Measurements from ENCODE around the gene MMEL1. TPM values are rescaled to one million over a fixed set of nuclear protein-coding genes. Genes with fewer than 3 reads are reported as not detected.

Gene MMEL1
- total and polyA plus RNA-seq, 2 donors: 2.6 to 4.2 TPM

DNA sequence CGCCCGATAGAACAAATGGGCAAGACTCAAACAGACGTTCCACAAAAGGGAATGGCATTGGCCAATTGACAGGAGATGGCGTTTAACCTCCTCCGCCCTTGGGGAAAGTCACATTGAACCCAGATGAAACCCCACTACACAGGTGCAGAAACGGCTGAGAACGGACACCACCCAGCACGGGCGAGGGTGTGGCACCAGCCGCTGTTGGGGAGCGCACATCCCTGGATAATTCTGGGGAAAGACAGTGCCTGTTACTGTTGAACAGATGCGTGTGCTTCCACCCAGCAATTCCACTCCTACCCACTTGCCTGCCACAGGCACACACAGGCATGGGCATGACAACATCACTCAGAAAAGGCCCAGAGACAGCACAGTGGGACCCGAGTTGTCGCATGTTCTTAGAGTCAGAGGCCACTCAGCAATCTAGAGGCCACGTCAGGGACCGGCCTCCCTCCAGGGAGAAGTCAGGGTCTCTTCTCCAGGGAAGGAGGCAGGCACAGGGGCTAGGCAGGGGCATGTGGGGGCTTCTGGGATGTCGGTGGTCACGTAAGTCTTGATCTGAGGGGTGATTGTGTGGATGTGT lies 31.0 kb downstream of the MMEL1 start:
- 81% methylated on average over 18 of the region's 18 CpGs for WGBS
- Histone ChIP-seq H3K4me1 (ENCODE audit: insufficient read depth) (no peaks in the 10 kb centered on the region), H3K4me3 (ENCODE audit: low read depth, low read length) (no peak overlapping the region), H3K27ac (ENCODE audit: low read depth) (no peak overlapping the region), H3K36me3 (ENCODE audit: insufficient read depth) (no peaks in the 10 kb centered on the region)
- DNase-seq (ENCODE audit: extremely low spot score): no peak

DNA sequence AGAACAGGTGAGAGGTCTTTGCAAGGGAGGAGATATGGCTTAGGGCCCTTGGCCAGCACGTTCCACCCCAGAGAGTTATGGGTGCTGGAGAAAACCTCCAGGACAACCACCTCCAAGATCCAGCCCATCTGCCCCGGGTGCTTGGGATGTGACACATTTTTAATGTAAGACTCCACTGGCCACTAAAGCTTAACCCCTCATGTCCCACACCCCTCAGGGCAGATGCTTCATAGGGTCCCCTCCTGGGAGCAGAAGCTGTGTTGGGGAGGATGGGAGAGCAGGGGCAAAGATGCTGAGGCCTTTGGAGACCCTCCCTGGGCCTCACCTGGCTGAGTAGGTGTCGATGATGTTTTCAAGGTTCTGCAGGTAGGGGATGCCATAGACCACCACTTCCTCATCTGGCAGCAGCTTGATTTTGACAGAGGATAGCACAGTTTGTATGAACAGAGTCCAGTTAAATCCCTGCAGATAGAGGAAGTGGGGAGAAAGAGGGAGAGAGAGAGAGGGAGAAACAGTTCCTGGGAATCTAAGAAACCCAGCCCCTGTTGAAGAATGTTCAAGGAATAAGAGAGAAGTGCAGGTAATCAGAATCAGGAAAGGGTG lies 34.4 kb downstream of the MMEL1 start:
- H3K27ac ChIP-seq (ENCODE audit: low read depth): no peak overlapping the region
- no peak overlapping the region for H3K4me3 ChIP-seq (ENCODE audit: low read depth, low read length)
- H3K36me3 ChIP-seq (ENCODE audit: insufficient read depth): no peaks in the 10 kb centered on the region
- no peaks in the 10 kb centered on the region for H3K4me1 ChIP-seq (ENCODE audit: insufficient read depth)
- DNase-seq (ENCODE audit: extremely low spot score): no peak
- 66% methylated on average over 3 of the region's 3 CpGs for WGBS

DNA sequence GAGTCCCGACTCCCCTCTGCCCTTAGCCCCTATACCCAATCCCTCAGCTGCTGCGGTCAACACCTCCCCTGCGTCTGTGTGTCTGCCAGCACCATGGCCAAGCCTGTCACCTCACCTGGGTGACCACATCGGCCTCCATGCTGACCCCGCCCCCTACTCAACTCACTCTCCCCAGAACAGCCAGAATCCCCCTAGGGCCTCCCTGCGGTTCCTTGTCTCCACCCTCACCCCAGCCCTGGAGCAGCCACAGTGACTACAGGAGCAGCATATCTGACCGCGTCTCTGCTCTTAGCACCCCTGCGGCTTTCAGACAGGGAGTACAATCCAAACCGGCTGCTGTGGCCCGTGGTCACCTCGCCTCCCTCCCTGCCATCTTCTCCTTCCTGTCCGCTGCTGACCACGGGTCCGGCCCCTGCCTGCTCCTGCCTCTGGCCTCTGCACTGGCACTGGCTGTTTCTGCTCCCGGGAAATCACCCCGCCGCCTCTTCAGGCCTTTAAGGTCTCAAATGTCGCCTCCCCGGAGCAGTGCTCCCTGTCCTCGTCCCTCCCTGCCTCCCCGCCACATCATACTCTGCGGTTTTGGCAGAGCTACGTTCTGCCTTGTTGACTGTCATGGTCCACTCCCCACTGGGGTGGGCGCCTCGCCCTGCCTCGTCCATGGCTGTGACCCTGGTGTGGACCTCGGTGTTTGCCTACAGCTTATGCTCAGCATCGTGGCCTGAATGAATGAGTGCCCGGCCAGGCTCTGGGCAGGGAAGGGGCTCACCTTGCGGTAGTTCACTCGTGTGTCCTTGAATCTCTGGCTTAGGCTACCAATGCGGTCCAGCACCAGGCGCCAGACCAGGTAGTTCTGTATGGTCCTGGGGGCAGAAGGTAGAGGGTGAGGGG lies 35.1 kb downstream of the MMEL1 start:
- no peak for DNase-seq (ENCODE audit: extremely low spot score)
- Histone ChIP-seq H3K4me1 (ENCODE audit: insufficient read depth) (no peaks in the 10 kb centered on the region), H3K27ac (ENCODE audit: low read depth) (no peak overlapping the region), H3K36me3 (ENCODE audit: insufficient read depth) (no peaks in the 10 kb centered on the region), H3K4me3 (ENCODE audit: low read depth, low read length) (no peak overlapping the region)
- 74% methylated on average over 34 of the region's 34 CpGs for whole genome bisulfite sequencing

DNA sequence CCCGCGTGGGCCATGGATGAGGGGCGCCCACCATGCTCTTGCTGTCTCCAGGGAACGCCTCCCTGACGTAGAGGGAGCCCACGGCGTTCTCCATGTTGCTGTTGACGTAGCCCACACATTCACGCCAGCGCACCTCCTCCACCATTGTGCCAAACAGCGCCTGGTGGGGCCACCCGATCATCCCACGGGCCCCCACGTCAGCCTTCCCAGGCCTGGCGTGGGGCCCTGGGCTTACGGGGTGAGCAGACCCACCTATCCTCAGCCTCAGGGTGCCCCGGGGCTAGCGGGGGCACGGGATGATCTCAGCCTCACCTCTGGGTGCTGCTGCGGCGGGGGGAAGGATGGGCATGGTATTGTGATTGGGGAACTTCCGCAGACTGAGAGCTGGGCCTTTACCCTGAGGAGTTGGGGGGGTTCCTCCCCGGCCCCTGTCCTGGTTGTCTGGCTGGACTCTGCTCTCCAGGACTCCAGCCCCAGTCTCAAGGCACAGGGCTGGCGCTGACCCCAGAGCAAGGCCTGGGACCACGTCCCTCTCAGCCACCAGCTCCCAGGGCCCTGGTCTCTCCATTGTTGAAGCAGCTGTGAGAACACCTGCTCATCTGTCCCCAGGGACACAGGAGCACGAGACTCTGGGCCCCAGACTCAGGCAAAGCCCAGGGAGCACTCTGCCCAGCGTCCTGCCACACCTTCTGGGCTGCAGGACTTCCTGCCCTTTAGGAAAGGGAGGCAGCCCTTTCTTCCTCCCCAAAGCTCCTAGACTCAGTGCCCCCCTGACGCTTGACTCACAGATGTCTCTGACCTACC lies 36.1 kb downstream of the MMEL1 start:
- H3K4me3 ChIP-seq (ENCODE audit: low read depth, low read length): no peak overlapping the region
- no peak overlapping the region for H3K27ac ChIP-seq (ENCODE audit: low read depth)
- 88% methylated on average over 28 of the region's 28 CpGs for WGBS
- no peaks in the 10 kb centered on the region for H3K36me3 ChIP-seq (ENCODE audit: insufficient read depth)
- no peak for DNase-seq (ENCODE audit: extremely low spot score)
- no peaks in the 10 kb centered on the region for H3K4me1 ChIP-seq (ENCODE audit: insufficient read depth)

DNA sequence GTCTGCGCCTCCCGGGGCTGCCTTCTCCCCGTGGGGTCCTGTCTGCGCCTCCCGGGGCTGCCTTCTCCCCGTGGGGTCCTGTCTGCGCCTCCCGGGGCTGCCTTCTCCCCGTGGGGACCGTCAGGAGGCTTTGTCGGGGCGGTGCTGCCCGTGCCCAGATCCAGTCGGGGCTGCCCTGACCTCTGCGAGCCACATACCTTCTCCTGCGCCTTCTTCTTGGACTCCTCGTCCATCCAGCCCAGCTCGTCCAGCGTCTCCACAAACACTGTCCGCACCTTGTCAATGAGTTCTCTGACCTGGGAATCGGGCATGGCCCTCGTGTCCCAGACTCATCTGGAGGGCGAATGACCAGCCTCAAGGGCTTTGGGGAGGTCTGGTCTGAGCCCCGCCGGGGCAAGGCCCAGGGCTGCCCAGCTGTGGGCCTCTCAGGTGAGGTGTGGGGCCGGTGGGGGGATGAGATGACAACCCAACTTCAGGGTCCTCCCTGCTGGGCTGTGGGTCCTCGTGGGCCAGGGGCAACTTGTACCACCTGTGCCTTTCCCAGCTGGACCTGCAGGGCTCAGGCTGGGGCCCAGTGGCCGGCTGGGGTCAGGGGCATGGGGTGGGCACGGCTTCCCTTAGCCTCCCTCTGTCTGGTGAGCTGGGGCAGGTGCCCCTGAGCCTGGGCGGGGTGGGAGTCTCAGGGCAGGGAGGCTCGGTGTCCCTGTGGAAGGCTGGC lies 36.8 kb downstream of the MMEL1 start:
- no peak for DNase-seq (ENCODE audit: extremely low spot score)
- no peaks in the 10 kb centered on the region for H3K36me3 ChIP-seq (ENCODE audit: insufficient read depth)
- no peaks in the 10 kb centered on the region for H3K4me1 ChIP-seq (ENCODE audit: insufficient read depth)
- H3K4me3 ChIP-seq (ENCODE audit: low read depth, low read length): no peak overlapping the region
- no peak overlapping the region for H3K27ac ChIP-seq (ENCODE audit: low read depth)
- WGBS: 84% methylated on average over 31 of the region's 31 CpGs

DNA sequence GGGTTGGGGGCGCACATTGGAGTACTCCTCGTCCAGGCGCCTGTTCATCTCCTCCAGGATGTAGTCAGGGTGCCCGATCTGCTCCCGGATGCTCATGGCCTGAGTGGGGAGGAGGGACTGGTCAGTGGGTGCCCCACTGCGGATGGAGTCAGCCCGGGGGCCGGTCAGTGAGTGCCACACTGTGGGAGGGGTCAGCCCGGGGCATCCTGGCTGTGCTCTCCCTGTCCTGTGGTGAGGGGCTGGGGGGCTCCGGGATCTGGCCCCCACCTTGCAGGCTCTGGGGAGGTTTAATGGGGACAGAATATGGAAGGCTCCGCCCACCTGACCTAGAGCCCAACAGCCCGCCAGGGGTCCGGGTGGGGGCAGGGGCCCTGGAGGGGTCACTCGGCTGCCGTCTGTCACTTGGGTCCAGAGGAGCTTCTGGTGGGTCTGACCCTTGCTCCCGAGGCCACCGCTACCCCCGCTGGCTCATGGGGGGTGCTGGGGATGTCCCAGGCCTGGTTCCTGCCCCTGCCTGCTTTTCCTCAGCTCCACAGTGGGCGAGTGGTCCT lies 37.5 kb downstream of the MMEL1 start:
- Histone ChIP-seq H3K27ac (ENCODE audit: low read depth) (no peak overlapping the region), H3K4me1 (ENCODE audit: insufficient read depth) (no peaks in the 10 kb centered on the region), H3K36me3 (ENCODE audit: insufficient read depth) (no peaks in the 10 kb centered on the region), H3K4me3 (ENCODE audit: low read depth, low read length) (no peak overlapping the region)
- WGBS: 72% methylated on average over 19 of the region's 19 CpGs
- DNase-seq (ENCODE audit: extremely low spot score): no peak

DNA sequence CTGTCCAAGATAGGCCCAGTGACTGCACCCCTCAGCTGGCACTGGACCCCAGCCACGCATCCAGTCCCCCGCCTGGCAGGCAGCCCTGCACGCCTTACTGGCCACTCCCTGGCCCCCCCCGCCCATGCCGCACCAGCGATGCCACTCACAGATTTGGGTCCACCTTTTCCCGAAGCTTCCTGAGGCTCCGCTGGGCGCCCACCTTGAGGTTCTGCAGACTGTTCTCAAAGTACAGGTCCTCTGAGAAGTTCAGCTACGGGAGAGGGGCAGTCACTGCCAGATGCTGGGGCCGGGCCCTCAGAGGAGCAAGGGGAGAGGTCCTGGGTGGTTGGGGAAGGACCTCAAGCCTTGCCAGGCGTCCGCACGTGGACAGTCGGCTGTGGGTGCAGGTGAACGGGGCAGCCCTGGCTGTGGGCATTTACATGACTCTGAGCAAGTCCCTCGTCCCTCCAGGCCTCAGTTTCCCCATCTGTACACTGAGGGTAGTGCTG lies 38.1 kb downstream of the MMEL1 start:
- Histone ChIP-seq H3K27ac (ENCODE audit: low read depth) (no peak overlapping the region), H3K4me3 (ENCODE audit: low read depth, low read length) (no peak overlapping the region), H3K36me3 (ENCODE audit: insufficient read depth) (no peaks in the 10 kb centered on the region), H3K4me1 (ENCODE audit: insufficient read depth) (no peaks in the 10 kb centered on the region)
- no peak for DNase-seq (ENCODE audit: extremely low spot score)
- 93% methylated on average over 17 of the region's 17 CpGs for WGBS

DNA sequence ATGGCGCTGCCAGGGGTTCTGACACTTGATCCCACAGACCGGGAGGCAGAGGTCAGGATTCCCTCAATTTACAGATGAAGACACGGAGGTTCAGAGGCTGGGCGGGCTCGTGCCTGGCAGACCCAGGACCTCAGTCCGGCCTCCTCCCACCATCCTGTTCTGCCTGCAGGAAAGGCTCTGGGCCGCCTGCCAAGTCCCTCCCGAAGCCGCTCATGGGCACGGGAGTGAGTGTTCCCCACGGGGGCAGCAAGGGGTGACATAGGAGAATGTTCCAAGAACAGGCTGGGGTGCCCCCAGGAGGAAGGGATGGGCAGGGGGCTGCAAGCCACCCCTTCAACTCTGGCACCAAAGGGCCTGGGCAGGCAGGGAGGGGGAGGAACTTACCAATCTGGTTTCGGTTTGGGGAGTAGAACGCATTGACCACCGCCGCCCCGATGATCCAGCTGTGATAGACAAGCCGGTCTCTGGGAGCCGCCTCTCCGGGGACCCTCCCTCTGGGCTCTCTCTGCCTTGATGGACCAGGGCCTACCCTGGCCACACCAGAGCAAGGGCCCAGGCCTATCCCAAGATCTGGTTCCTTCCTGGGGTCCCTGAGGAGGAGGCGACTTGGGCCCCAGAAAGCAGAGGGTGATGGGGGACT lies 38.7 kb downstream of the MMEL1 start:
- no peak for DNase-seq (ENCODE audit: extremely low spot score)
- WGBS: 40% methylated on average over 20 of the region's 20 CpGs
- no peak overlapping the region for H3K4me3 ChIP-seq (ENCODE audit: low read depth, low read length)

DNA sequence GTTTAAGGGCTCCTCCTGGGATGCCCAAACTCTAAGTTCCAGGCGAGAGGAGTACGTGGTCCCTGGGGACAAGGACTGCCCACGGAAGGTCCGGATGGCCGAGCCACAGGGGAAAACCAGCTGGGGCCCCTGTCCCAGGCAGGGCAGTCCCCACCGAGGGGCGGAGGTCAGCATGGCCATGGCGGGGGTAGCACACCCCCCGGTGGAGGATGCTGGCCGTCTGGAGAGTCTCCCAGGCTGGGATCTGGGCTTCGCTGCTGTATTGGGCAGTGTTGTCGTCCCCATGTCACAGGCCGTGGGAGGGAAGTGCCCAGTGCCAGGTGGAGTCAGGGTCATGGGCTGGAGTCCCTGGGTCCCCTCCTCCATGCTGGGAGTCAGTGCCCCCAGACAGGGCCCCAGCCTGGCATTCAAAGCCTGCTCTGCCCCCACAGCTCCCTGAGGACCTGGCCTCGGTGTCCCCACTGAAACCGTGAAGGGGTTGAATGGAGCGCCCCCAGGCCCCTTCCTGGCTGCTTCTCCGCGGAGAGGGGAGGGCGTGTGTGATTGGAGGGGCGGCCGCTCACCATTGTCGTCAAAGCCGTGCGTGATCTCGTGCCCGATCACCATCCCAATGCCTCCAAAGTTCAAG lies 39.5 kb downstream of the MMEL1 start:
- Histone ChIP-seq H3K4me3 (ENCODE audit: low read depth, low read length) (no peak overlapping the region), H3K27ac (ENCODE audit: low read depth) (no peak overlapping the region), H3K4me1 (ENCODE audit: insufficient read depth) (no peaks in the 10 kb centered on the region), H3K36me3 (ENCODE audit: insufficient read depth) (no peaks in the 10 kb centered on the region)
- 69% methylated on average over 26 of the region's 26 CpGs for WGBS
- DNase-seq (ENCODE audit: extremely low spot score): no peak

More for the DNA sequence above, 38.7 kb downstream of the MMEL1 start:
- Histone ChIP-seq H3K4me1 (ENCODE audit: insufficient read depth) (no peaks in the 10 kb centered on the region), H3K36me3 (ENCODE audit: insufficient read depth) (no peaks in the 10 kb centered on the region), H3K27ac (ENCODE audit: low read depth) (no peak overlapping the region)

DNA sequence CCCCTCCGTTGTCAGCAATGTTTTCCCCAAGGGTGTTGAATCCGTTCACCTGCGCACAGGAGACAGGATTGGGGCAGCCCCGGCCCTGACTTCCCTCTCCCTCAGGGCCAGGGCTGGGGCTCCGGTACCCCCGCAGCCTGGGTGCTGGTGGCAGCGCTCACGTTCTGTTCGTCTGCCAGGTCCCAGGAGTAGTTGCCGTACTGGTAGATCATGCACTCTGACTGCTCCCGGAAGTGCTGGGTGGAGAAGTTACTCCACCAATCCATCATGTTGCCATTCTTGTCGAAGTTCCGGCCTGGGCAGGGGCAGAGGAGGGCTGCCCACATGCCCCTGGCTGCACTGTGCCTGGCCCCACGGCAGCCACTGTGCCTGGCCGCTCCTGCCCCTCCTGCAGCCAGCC lies 40.1 kb downstream of the MMEL1 start:
- H3K27ac ChIP-seq (ENCODE audit: low read depth): no peak overlapping the region
- H3K4me3 ChIP-seq (ENCODE audit: low read depth, low read length): no peak overlapping the region
- no peaks in the 10 kb centered on the region for H3K4me1 ChIP-seq (ENCODE audit: insufficient read depth)
- no peaks in the 10 kb centered on the region for H3K36me3 ChIP-seq (ENCODE audit: insufficient read depth)
- WGBS: 71% methylated on average over 15 of the region's 15 CpGs
- no peak for DNase-seq (ENCODE audit: extremely low spot score)

DNA sequence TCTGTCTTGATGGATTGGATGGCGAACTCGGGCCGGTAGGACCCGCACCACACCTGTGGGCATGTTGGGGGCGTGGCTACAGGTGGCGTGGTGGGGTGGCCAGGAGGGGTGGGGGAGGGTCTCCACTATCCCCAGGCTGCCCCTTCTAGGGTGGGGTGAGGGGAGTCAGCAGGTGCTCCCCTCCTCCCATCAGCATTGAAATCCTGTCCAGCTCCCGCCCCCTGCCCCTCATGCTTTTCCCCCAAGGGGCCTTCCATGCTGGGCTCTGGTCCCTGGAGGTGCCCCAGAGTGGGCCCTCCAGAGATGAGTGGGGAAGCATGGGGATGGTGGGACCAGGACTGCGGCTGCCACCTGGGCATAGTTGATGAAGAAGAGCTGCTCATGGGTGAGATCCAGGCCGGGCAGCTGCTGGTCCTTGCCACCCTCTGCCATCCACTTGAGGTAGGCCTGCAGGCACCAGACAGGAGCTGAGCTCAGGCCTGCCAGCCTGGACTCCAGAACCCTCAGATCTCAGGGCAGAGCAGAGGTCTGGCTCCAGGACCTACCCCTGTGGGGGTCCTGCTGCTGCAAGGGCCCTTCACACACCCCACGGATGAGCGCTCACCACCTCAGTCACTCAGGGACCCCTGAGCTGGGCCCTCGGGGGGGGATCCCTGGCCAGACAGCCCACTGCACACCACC lies 41.1 kb downstream of the MMEL1 start:
- WGBS: 94% methylated on average over 12 of the region's 12 CpGs
- no peaks in the 10 kb centered on the region for H3K4me1 ChIP-seq (ENCODE audit: insufficient read depth)
- no peak for DNase-seq (ENCODE audit: extremely low spot score)
- no peaks in the 10 kb centered on the region for H3K36me3 ChIP-seq (ENCODE audit: insufficient read depth)
- H3K4me3 ChIP-seq (ENCODE audit: low read depth, low read length): no peak overlapping the region
- no peak overlapping the region for H3K27ac ChIP-seq (ENCODE audit: low read depth)

DNA sequence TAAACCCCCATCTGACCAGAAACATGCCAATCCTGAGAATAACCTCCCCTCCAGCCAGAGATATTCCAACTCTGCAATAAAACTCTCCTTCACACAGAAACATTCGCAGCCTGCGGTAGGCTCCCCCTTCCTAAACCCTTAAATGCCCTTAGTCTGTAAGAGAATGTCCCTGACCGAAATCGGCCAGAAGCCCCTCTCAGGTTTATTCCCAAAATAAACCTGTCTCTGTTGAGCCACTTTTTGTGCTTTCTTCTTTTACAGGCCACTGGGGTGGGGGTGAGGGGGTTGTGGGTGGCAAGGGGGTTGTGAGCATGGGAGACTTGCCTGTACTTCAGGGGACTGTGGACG lies 41.6 kb downstream of the MMEL1 start:
- Histone ChIP-seq H3K4me3 (ENCODE audit: low read depth, low read length) (no peak overlapping the region), H3K36me3 (ENCODE audit: insufficient read depth) (no peaks in the 10 kb centered on the region), H3K4me1 (ENCODE audit: insufficient read depth) (no peaks in the 10 kb centered on the region), H3K27ac (ENCODE audit: low read depth) (no peak overlapping the region)
- no peak for DNase-seq (ENCODE audit: extremely low spot score)
- 90% methylated on average over 5 of the region's 5 CpGs for WGBS
